Measurements from ENCODE around the gene PCDHGA1.
A peak's percentile ranks its signal among the peaks of the same experiment; 100 is the strongest.

Gene PCDHGA1

DNA sequence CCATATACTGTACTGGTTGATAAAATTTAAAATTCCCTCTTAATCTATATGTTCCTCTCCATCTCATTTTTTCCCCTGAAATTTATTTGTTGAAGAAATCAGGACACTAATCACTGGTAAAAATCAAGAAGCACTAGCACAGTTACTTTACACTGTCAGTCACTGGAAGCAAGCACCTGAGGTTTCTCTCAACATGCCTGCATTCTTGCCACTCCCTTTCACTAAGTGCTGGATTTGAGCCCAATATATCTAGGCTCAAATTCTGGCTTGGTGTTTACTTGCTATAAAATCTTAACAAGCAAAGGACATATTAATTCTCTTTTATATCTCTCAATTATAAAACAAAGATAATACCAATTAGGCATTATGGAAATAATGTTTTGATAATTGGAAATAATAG is 229.8 kb downstream of the PCDHGA1 start:
- Histone ChIP-seq H3K18ac (ENCODE audit: low read length) (no peak overlapping the region), H2AFZ (ENCODE audit: low read length) (peak overlapping the region; percentile 58), H3K36me3 (replicated peaks in 1 of 2; ENCODE audit: control insufficient read depth in 2 of 2, insufficient read depth in 2 of 2, low read length in 2 of 2) (peaks cover 4 to 85% of the 10 kb centered on the region in 2 donors), H2BK5ac (ENCODE audit: low read length) (no peak overlapping the region), H3K27ac (replicated peaks; ENCODE audit: low read length) (no peak overlapping the region), H3K14ac (ENCODE audit: low read length) (no peak overlapping the region), H3K4ac (ENCODE audit: low read length) (no peak overlapping the region), H3K79me1 (ENCODE audit: low read depth, low read length) (no peaks in the 10 kb centered on the region), H3K4me3 (ENCODE audit: low read length in 2 of 2) (no peak overlapping the region), H2BK12ac (ENCODE audit: low read length) (no peak overlapping the region), H3K9me3 (replicated peaks in 1 of 2; ENCODE audit: control insufficient read depth in 2 of 2, insufficient read depth in 1 of 2, low read depth in 1 of 2, low read length in 2 of 2) (peaks cover 2 to 61% of the 10 kb centered on the region in 2 donors), H3K27me3 (ENCODE audit: control insufficient read depth in 3 of 3, insufficient read depth in 3 of 3, low read depth in 1 of 3, low read length in 3 of 3) (no peaks in the 10 kb centered on the region), H2AK5ac (ENCODE audit: low read depth, low read length) (no peak overlapping the region), H2BK15ac (ENCODE audit: low read length) (no peak overlapping the region), H4K8ac (ENCODE audit: low read depth, low read length) (no peak overlapping the region), H3K4me1 (ENCODE audit: control insufficient read depth in 2 of 2, insufficient read depth in 1 of 2, low read depth in 1 of 2, low read length in 2 of 2) (peaks cover 5 to 11% of the 10 kb centered on the region in 2 donors), H3K4me2 (ENCODE audit: insufficient read depth, low read length, poor library complexity, severe bottlenecking) (no peak overlapping the region), H4K91ac (ENCODE audit: low read depth, low read length, poor library complexity) (no peak overlapping the region), H2BK120ac (ENCODE audit: low read depth, low read length) (no peak overlapping the region), H3K23ac (ENCODE audit: low read depth, low read length, poor library complexity) (no peak overlapping the region), H3K9ac (ENCODE audit: low read depth, low read length, poor library complexity) (no peak overlapping the region)
- DNase-seq (ENCODE audit: low spot score): no peak

DNA sequence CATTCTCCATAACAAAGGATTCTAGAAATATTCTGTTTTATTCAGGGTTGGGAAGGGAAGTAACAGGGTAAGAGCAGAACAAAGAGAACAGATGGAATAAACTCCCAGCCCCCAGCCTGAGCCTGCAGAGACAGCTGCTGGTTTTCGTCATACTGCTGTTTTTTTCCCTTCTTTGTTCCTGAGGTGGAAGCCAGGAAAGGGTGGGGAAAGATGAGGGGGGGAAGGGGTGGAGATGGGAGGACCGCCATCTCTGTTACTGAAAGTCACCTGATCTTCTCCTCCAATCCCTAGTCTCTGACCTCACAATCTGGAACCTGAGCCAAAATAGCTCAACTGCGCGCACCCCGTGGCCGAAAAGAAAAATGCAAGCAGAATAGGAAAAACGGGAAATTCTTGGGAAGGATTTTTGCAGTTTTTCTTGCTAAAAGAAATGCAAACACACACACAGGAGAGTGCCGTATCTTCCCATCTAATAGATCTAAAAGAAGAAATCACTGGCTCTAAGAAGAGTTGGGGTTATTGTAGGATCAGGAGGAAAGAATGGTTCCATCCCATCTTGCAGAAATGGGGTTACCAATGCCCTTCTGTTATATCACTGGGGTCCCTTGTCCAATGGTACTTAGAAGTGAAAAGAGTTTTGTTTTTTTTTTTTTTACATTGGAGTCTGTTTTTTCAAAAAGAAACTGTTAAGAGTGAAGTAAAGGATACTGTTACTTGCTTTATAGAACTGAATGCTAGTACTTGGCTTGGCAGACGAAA is 230.6 kb downstream of the PCDHGA1 start:
- H3K27ac ChIP-seq (replicated peaks; ENCODE audit: low read length): no peak overlapping the region
- H3K4me1 ChIP-seq (ENCODE audit: control insufficient read depth in 2 of 2, insufficient read depth in 1 of 2, low read depth in 1 of 2, low read length in 2 of 2): peaks cover 5 to 11% of the 10 kb centered on the region in 2 donors
- H4K91ac ChIP-seq (ENCODE audit: low read depth, low read length, poor library complexity): no peak overlapping the region
- no peak overlapping the region for H3K23ac ChIP-seq (ENCODE audit: low read depth, low read length, poor library complexity)
- WGBS, 2 donors (ENCODE audit: extremely low coverage in 2 of 2, insufficient read length in 2 of 2, insufficient replicate concordance in 1 of 2): no CpG with 5 or more reads among the region's 9 CpGs
- H2BK15ac ChIP-seq (ENCODE audit: low read length): no peak overlapping the region
- no peak overlapping the region for H2BK5ac ChIP-seq (ENCODE audit: low read length)
- H3K9ac ChIP-seq (ENCODE audit: low read depth, low read length, poor library complexity): no peak overlapping the region
- H3K18ac ChIP-seq (ENCODE audit: low read length): no peak overlapping the region
- H3K14ac ChIP-seq (ENCODE audit: low read length): no peak overlapping the region
- H2AK5ac ChIP-seq (ENCODE audit: low read depth, low read length): no peak overlapping the region
- H2AFZ ChIP-seq (ENCODE audit: low read length): peak overlapping the region; percentile 58
- H3K4me3 ChIP-seq (ENCODE audit: low read length in 2 of 2): no peak overlapping the region
- H2BK120ac ChIP-seq (ENCODE audit: low read depth, low read length): no peak overlapping the region
- peak; percentile 90 for DNase-seq (ENCODE audit: low spot score)
- no peak overlapping the region for H3K4me2 ChIP-seq (ENCODE audit: insufficient read depth, low read length, poor library complexity, severe bottlenecking)
- H4K8ac ChIP-seq (ENCODE audit: low read depth, low read length): no peak overlapping the region
- H2BK12ac ChIP-seq (ENCODE audit: low read length): no peak overlapping the region
- H3K4ac ChIP-seq (ENCODE audit: low read length): no peak overlapping the region
- no peaks in the 10 kb centered on the region for H3K27me3 ChIP-seq (ENCODE audit: control insufficient read depth in 3 of 3, insufficient read depth in 3 of 3, low read depth in 1 of 3, low read length in 3 of 3)
- peaks cover 2 to 58% of the 10 kb centered on the region in 2 donors for H3K9me3 ChIP-seq (replicated peaks in 1 of 2; ENCODE audit: control insufficient read depth in 2 of 2, insufficient read depth in 1 of 2, low read depth in 1 of 2, low read length in 2 of 2)
- H3K36me3 ChIP-seq (replicated peaks in 1 of 2; ENCODE audit: control insufficient read depth in 2 of 2, insufficient read depth in 2 of 2, low read length in 2 of 2): peaks cover 4 to 86% of the 10 kb centered on the region in 2 donors
- H3K79me1 ChIP-seq (ENCODE audit: low read depth, low read length): no peaks in the 10 kb centered on the region

Data from neuronal stem cell (in vitro differentiated cells).